ENCODE data around the gene NTNG2. TPM values are rescaled to one million over a fixed set of nuclear protein-coding genes. Genes with fewer than 3 reads are reported as not detected.

Gene NTNG2
- total RNA-seq, 1 experiment from 2014 or later, result 1.2 TPM

DNA sequence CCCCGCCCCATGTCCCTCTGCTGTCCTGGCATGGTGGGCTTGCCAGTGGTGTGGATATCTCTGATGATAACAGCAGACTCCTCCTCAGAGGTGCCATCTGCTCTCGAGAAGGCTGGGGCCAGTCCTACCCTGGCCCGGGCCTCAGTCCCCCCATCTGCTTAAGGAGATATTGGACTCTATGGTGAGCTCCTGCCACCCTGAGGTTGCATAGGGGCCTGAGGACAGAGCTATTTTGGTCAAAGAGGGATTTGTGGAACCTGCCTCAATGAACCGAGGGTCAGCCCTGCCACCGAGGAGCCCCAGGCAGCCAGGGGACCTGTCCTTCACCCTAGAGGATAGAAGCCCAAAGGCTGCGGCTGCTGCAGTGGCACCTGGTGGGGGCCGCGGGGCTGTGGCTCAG is 32.6 kb downstream of the NTNG2 start:
- Histone ChIP-seq H3K4me3 (ENCODE audit: insufficient read depth, low read depth, low read length) (no peak overlapping the region), H3K27me3 (ENCODE audit: control insufficient read depth, insufficient read depth, low read length) (peaks cover 2% of the 10 kb centered on the region; the same call in 1 of the 2 replicates)

DNA sequence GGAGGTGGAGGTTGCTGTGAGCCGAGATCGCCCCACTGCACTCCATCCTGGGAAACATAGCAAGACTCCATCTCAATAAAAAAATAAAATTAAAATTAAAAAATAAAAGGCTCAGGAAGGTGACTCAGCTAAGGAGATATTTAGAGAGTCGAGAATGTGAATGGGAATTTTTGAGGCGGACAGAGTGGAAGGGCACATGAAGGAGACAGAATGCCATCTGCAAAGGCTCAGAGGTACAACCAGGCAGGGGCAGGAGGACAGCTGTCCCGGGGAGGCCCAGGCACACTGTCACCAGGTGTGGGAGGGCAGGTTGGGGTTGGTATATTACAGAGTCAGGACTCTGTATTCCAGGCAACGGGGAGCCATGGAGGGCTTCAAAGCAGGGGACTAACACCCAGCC is 35.5 kb downstream of the NTNG2 start:
- H3K4me3 ChIP-seq (ENCODE audit: insufficient read depth, low read depth, low read length), result no peak overlapping the region
- H3K27me3 ChIP-seq (ENCODE audit: control insufficient read depth, insufficient read depth, low read length), result no peaks in the 10 kb centered on the region
- DNase-seq, result no peak
- H3K36me3 ChIP-seq (replicated peaks; ENCODE audit: control insufficient read depth, insufficient read depth, low read length), result no peaks in the 10 kb centered on the region

More for the DNA sequence above, 32.6 kb downstream of the NTNG2 start:
- DNase-seq, result no peak
- H3K36me3 ChIP-seq (replicated peaks; ENCODE audit: control insufficient read depth, insufficient read depth, low read length), result no peaks in the 10 kb centered on the region

DNA sequence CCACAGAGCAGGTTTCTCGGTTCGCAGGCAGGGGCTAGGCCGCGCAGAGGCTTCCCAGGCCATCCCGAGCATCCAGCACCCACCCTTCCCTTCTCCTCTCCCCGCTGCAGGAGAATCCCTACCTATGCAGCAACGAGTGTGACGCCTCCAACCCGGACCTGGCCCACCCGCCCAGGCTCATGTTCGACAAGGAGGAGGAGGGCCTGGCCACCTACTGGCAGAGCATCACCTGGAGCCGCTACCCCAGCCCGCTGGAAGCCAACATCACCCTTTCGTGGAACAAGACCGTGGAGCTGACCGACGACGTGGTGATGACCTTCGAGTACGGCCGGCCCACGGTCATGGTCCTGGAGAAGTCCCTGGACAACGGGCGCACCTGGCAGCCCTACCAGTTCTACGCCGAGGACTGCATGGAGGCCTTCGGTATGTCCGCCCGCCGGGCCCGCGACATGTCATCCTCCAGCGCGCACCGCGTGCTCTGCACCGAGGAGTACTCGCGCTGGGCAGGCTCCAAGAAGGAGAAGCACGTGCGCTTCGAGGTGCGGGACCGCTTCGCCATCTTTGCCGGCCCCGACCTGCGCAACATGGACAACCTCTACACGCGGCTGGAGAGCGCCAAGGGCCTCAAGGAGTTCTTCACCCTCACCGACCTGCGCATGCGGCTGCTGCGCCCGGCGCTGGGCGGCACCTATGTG is 36.1 kb downstream of the NTNG2 start:
- H3K4me3 ChIP-seq (ENCODE audit: insufficient read depth, low read depth, low read length), result no peak overlapping the region
- H3K27me3 ChIP-seq (ENCODE audit: control insufficient read depth, insufficient read depth, low read length), result no peaks in the 10 kb centered on the region
- no peaks in the 10 kb centered on the region for H3K36me3 ChIP-seq (replicated peaks; ENCODE audit: control insufficient read depth, insufficient read depth, low read length)
- no peak for DNase-seq

DNA sequence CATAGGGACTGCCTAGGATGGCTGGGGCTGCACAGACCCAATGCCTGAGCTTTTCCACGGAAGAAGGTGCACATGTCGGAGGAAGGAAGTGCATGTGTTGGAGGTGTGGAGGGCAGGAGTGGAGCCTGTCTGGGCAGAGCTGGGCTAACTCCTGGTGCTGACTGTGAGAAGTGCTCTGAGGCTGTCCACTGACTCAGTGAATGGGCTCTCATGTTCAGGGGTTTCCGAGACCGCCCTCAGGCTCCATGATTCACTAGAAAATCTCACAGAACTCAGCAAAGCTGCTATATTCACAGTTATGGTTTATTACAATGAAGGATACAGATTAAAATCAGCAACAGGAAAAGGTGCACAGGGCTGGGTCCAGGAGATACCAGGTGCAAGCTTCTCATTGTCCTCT is 37.2 kb downstream of the NTNG2 start:
- no peaks in the 10 kb centered on the region for H3K36me3 ChIP-seq (replicated peaks; ENCODE audit: control insufficient read depth, insufficient read depth, low read length)
- DNase-seq, result no peak
- H3K27me3 ChIP-seq (ENCODE audit: control insufficient read depth, insufficient read depth, low read length), result no peaks in the 10 kb centered on the region
- no peak overlapping the region for H3K4me3 ChIP-seq (ENCODE audit: insufficient read depth, low read depth, low read length)

DNA sequence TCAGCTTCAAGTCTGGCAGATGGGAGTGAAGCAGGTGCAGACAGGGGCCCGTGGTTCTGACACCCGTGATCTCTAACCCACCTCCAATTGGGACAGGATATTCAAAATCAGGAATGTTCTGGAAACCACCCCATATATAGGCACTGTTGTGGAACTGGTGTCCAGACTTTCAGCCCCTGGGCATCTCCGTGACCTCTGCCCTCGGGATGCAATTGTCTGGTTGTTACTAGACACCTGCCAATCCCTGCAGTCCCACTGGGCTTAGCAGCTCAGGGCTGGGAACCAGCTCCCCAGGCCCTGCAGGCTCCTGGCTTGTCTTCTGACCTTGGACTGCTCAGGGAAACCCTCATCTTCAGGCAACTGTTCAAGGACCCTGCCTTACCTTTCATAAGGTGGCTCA is 38.8 kb downstream of the NTNG2 start:
- Histone ChIP-seq H3K4me3 (ENCODE audit: insufficient read depth, low read depth, low read length) (no peak overlapping the region), H3K36me3 (replicated peaks; ENCODE audit: control insufficient read depth, insufficient read depth, low read length) (no peaks in the 10 kb centered on the region), H3K27me3 (ENCODE audit: control insufficient read depth, insufficient read depth, low read length) (no peaks in the 10 kb centered on the region)
- DNase-seq, result no peak

DNA sequence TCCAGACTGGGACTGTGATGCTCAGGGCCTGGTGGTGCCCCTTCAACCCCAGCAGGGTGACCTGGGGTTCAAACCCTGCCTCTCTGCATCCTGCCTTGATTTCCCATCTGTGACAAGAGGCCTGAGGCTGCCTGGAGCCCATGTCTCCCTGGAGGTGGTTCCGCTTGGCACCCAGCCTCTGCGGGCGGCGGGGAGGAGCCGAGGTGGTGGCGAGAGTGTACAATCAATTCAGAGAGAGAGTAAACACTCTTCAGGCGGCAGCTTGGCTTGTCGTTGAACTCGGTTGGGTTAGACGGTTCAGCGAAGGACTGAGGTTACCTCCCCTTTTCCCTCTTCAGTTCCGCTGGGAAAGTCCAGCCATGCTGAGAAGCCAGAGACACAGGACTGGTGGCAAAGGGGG is 39.3 kb downstream of the NTNG2 start:
- DNase-seq, result no peak
- no peak overlapping the region for H3K4me3 ChIP-seq (ENCODE audit: insufficient read depth, low read depth, low read length)
- no peaks in the 10 kb centered on the region for H3K36me3 ChIP-seq (replicated peaks; ENCODE audit: control insufficient read depth, insufficient read depth, low read length)
- H3K27me3 ChIP-seq (ENCODE audit: control insufficient read depth, insufficient read depth, low read length), result no peaks in the 10 kb centered on the region

DNA sequence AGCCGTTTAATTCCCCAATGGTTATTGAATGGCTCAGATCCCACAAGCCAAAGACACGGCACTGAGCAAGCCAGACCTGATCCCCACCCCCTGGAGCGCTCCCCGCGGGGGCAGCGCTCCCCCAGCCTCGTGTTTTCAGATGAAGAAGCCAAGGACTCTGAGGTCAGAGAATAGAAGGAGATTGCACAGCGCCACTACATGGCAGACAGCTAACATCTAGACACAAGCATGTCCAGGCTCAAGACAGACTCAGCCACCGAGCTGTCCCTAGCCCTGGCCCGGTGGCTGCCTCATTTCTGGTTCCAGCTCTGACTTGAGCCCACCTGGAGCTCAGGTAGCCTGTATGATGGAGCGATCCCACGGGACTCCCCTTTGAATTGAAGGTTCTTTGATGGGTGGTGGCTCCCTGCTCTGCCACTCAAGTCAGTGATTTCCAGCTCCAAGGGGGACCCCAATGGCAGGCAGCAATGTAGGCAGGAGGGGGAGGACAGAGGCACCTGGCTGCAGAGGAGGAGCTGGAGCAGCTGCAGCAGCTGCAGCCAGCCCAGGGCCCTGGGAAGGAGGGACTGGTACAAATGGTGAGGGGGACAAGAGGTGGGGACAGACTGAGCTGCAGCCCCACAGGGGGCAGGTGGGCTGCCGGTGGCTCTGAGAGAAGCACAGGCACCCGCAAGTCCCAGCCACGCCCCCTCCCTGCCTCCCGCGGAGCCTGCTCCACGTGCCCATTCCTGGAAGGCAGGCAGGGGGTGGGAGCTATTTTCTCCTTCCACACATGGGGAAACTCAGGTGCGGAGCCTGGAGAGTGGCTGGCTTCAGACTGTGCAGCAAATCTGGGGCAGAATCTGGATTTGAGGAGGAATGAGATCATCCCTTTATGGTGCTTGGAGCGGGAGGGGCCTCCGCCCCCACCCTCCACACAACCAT is 40.2 kb downstream of the NTNG2 start:
- H3K27me3 ChIP-seq (ENCODE audit: control insufficient read depth, insufficient read depth, low read length), result no peaks in the 10 kb centered on the region
- DNase-seq, result peak; percentile 86
- no peaks in the 10 kb centered on the region for H3K36me3 ChIP-seq (replicated peaks; ENCODE audit: control insufficient read depth, insufficient read depth, low read length)
- H3K4me3 ChIP-seq (ENCODE audit: insufficient read depth, low read depth, low read length), result no peak overlapping the region

DNA sequence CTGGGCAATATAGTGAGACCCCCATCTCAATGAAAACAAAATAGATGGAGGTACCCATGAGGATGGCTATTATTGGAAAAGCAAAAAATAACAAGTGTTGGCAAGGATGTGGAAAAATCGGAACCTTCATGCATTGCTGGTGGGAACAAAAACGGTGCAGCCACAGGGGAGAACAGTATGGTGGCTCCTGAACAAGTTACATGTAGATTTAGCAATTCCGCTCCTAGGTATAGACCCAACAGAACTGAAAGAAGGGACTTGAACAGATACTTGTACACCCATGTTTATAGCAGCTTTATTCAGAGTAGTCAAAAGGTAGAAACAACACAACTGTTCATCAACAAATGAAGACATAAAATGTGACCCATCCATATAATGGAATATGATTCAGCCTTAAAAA is 43.0 kb downstream of the NTNG2 start:
- no peaks in the 10 kb centered on the region for H3K36me3 ChIP-seq (replicated peaks; ENCODE audit: control insufficient read depth, insufficient read depth, low read length)

DNA sequence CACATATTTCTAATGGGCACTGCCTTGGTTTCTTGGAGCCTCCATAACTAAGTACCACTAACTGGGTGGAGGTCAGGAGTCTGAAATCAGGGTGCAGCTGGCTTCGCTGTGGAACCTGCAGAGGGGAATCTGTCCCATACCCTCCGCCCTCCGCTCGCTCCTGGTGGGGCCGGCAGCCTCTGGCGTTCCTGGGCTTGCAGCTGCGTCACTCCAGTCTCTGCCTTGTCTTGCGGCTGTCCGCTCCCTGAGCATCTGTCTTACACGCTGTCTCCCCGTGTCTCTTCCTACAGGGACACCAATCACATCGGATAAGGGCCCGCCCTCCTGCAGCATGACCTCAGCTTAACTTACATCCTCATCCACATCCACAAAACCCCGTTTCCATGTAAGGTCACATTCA is 45.4 kb downstream of the NTNG2 start:
- H3K4me3 ChIP-seq (ENCODE audit: insufficient read depth, low read depth, low read length), result no peak overlapping the region
- no peaks in the 10 kb centered on the region for H3K36me3 ChIP-seq (replicated peaks; ENCODE audit: control insufficient read depth, insufficient read depth, low read length)
- DNase-seq, result no peak

More for the DNA sequence above, 43.0 kb downstream of the NTNG2 start:
- DNase-seq, result no peak
- no peaks in the 10 kb centered on the region for H3K27me3 ChIP-seq (ENCODE audit: control insufficient read depth, insufficient read depth, low read length)
- H3K4me3 ChIP-seq (ENCODE audit: insufficient read depth, low read depth, low read length), result no peak overlapping the region

DNA sequence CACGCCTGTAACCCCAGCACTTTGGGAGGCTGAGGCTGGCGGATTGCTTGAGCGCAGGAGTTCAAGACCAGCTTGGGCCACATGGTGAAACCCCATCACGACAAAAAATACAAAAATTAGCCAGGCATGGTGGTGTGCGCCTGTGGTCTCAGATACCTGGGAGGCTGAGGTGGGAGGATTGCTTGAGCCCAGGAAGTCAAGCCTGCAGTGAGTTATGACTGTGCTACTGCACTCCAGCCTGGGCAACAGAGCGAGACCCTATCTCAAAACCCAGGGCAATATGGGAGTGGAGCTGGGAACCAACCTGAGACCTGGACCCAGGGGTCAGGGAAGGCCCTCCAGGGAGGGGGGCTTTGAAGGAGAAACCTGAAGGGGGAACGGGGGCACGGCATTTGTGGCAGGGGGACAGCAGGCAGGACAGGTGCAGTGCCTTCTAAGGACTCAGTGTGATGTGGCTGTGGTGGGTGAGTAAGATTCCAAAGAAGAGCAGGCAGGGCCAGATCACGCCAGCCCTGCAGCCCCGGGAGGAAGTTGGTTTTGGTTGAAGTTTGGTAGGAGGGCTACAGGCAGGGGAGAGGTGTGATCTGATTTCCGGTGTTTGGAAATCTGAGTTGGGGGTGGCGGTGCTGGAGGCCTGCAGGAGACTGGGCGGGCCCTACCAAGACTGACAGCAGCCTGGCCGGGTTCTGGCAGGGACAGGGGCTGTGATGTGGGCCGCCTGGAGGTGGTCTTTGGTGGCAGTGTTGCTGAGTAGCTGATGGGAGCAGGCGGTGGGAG is 46.2 kb downstream of the NTNG2 start:
- Histone ChIP-seq H3K4me3 (ENCODE audit: insufficient read depth, low read depth, low read length) (no peak overlapping the region), H3K27me3 (ENCODE audit: control insufficient read depth, insufficient read depth, low read length) (no peaks in the 10 kb centered on the region), H3K36me3 (replicated peaks; ENCODE audit: control insufficient read depth, insufficient read depth, low read length) (no peaks in the 10 kb centered on the region)
- peak; percentile 82 for DNase-seq

More for the DNA sequence above, 45.4 kb downstream of the NTNG2 start:
- no peaks in the 10 kb centered on the region for H3K27me3 ChIP-seq (ENCODE audit: control insufficient read depth, insufficient read depth, low read length)

DNA sequence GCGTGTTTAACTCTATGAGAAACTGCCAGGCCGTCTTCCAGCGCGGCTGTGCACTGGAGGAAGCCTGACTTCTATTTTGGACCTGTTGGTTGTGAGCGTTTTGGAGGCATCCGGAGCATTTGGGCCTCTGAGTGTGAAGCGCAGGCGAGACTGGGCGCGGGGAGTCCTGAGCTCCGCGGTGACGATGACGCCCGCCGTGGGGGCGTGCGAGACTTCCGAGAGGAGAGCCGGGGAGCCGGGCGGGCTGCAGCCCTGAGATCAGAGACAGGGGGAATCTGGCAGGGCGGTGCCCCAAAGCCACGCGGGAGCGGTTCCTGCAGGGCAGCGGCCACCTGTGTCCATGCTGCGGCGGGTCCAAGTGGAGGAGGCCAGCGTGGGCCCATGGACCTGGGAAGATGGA is 47.4 kb downstream of the NTNG2 start:
- DNase-seq, result no peak
- no peaks in the 10 kb centered on the region; the same call in 1 of the 2 replicates for H3K27me3 ChIP-seq (ENCODE audit: control insufficient read depth, insufficient read depth, low read length)
- H3K36me3 ChIP-seq (replicated peaks; ENCODE audit: control insufficient read depth, insufficient read depth, low read length), result no peaks in the 10 kb centered on the region
- H3K4me3 ChIP-seq (ENCODE audit: insufficient read depth, low read depth, low read length), result no peak overlapping the region

DNA sequence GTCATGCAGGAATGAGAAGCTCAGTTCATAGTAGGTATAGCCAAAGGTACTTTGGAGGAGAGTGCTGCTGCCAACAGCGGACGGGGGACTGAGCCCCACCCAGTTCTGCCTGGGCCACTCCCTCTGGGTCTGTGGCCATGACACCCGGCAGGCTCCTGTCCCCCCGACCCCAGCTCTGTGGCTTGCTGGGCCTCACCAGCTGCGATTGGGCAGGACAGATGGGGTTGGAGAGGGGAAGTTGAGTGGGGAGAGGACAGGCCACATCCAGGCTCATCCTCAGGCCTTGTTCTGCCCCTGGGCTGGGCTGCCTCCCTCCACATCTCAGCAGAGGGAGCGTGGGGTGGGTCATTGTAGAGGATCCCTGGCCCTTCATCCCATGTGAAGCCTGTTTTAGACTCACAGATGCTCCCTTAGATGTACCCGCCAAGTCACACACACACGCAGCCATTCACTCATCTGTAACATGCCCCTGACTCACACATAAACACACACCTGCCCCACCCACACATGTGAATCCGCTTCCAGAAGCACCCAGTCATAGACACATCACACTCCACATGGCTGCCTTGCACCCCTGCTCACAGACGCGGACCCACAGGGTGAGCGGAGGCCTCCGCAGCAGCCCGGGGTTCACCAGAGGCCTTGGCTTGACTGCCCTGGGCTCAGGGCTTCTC is 48.8 kb downstream of the NTNG2 start:
- Histone ChIP-seq H3K27me3 (ENCODE audit: control insufficient read depth, insufficient read depth, low read length) (no peaks in the 10 kb centered on the region; the same call in 1 of the 2 replicates), H3K36me3 (replicated peaks; ENCODE audit: control insufficient read depth, insufficient read depth, low read length) (no peaks in the 10 kb centered on the region), H3K4me3 (ENCODE audit: insufficient read depth, low read depth, low read length) (no peak overlapping the region)
- no peak for DNase-seq

DNA sequence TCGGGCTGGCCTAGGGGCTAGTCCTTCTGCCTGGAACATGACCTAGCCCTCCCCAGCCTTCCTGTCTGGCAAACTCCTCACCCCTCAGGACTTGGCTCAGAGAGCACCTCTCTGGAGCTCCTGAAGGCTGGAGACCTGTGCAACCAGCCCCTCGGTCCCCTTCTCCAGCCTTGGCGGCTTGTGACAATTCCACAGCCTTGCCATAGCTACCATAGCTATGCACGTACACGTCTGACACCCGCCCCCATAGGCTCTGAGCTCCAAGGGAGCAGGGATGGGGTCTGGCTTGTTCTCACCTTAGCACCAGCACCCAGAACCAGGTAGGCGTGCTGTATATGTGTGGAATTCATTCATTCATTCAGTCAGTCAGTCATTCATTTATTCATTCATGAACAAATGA is 49.7 kb downstream of the NTNG2 start:
- Histone ChIP-seq H3K36me3 (replicated peaks; ENCODE audit: control insufficient read depth, insufficient read depth, low read length) (no peaks in the 10 kb centered on the region), H3K27me3 (ENCODE audit: control insufficient read depth, insufficient read depth, low read length) (no peaks in the 10 kb centered on the region; the same call in 1 of the 2 replicates), H3K4me3 (ENCODE audit: insufficient read depth, low read depth, low read length) (no peak overlapping the region)
- DNase-seq, result no peak

DNA sequence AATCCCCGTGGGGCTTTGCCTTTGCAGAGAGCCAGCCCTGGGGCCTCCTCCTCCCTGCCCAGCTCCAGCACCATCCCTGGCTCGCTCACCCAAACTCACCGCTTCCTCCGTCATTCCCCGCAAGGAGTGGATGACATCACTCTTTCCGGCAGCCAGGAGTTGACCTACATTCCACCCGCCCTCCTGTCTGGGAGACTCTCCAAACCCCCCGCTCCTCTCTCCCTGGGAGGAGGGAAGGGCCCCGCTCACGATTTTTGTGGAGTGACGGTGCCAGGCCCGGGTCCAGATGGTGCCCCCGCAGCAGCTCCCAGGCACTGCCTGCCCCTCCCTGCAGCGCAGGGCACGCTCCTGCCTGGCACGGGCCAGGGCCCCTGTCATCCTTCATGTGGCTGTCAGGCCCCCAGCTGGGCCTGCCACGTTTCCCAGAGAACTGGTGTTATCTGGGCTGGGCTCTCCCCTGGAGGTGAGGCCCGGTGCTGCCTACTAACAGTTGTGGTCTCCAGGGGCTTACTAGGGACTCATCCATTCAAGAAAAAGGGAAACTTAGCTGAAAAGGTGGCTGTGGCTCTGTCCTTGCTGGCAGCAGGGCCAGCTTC is 52.3 kb downstream of the NTNG2 start:
- Histone ChIP-seq H3K36me3 (replicated peaks; ENCODE audit: control insufficient read depth, insufficient read depth, low read length) (no peaks in the 10 kb centered on the region), H3K27me3 (ENCODE audit: control insufficient read depth, insufficient read depth, low read length) (no peaks in the 10 kb centered on the region; the same call in 1 of the 2 replicates), H3K4me3 (ENCODE audit: insufficient read depth, low read depth, low read length) (no peak overlapping the region)
- DNase-seq, result peak; percentile 94

Data from H7 (cell line).